K562 (cell line): ENCODE measurements around the gene ICAM1. TPM values are rescaled to one million over a fixed set of nuclear protein-coding genes. Genes with fewer than 3 reads are reported as not detected.

Experiments used
- BCOR ChIP-seq: fragments of 450-650 bp; IDR thresholded peaks from 2 replicates; pipeline ENCODE4 v1.6.1; 2016
- CCNT2 ChIP-seq: IDR thresholded peaks from 2 replicates; pipeline ENCODE4 v1.6.1; 2011; ENCODE audit warnings: borderline replicate concordance, low read depth, mild to moderate bottlenecking, moderate library complexity, mixed read lengths, low read length; ENCODE audit not compliant: insufficient read length; ENCODE audit errors: extremely low read depth
- EGR1 ChIP-seq: fragments of 450-650 bp; conservative IDR thresholded peaks from 2 replicates; pipeline ENCODE4 v1.6.1; 2017; ENCODE audit warnings: mild to moderate bottlenecking
- ESRRA ChIP-seq: fragments of 450-650 bp; IDR thresholded peaks from 2 replicates; pipeline ENCODE4 v1.6.1; 2014; ENCODE audit warnings: low read depth, mild to moderate bottlenecking, moderate library complexity, borderline replicate concordance
- HNRNPL ChIP-seq: fragments of 200-400 bp; formaldehyde crosslinking; IDR thresholded peaks from 2 replicates; pipeline ENCODE4 v1.6.1; 2017; ENCODE audit warnings: low read depth, mild to moderate bottlenecking, low read length
- IRF2 ChIP-seq: sonication (generic); formaldehyde crosslinking; IDR thresholded peaks from 2 replicates; pipeline ENCODE4 v1.8.1; 2022; ENCODE audit warnings: mild to moderate bottlenecking, missing genetic modification reagents
- MLLT1 ChIP-seq, 2 experiments: fragments of 450-650 bp; IDR thresholded peaks; 2 replicates each; pipeline ENCODE4 v1.6.1; 2016
- MTA1 ChIP-seq: fragments of 450-650 bp; IDR thresholded peaks from 2 replicates; pipeline ENCODE4 v1.6.1; 2017; ENCODE audit warnings: borderline replicate concordance
- NR4A1 ChIP-seq, 2 experiments: fragments of 250-450 bp in 1 of 2; fragments of 450-650 bp in 1 of 2; sonication (Bioruptor Pico) in 1 of 2; IDR thresholded peaks; 2 replicates each; pipeline versions ENCODE4 v1.4.0 to v1.6.1; 2016 to 2020; ENCODE audit warnings: mild to moderate bottlenecking in 2 of 2, missing compliant biosample characterization in 1 of 2, missing genetic modification characterization in 1 of 2, moderate library complexity in 1 of 2
- PTBP1 ChIP-seq: fragments of 200-400 bp; formaldehyde crosslinking; IDR thresholded peaks from 2 replicates; pipeline ENCODE4 v1.6.1; 2017; ENCODE audit warnings: low read depth, low read length
- RBFOX2 ChIP-seq: fragments of 200-400 bp; formaldehyde crosslinking; IDR thresholded peaks from 2 replicates; pipeline ENCODE4 v1.6.1; 2017; ENCODE audit warnings: low read depth, mild to moderate bottlenecking, low read length, moderate library complexity
- RCOR1 ChIP-seq, 2 experiments: IDR thresholded peaks; 2 replicates each; pipeline ENCODE4 v1.6.1; 2012; ENCODE audit warnings: low read depth in 2 of 2, low read length in 2 of 2, borderline replicate concordance in 1 of 2, improper control_type of control experiment in 1 of 2
- SRSF7 ChIP-seq: fragments of 200-400 bp; formaldehyde crosslinking; optimal IDR thresholded peaks from 2 replicates; pipeline ENCODE3; 2017; ENCODE audit warnings: mild to moderate bottlenecking, low read depth, low read length
- TBL1XR1 ChIP-seq, 2 experiments: IDR thresholded peaks; 2 replicates each; pipeline ENCODE4 v1.6.1; 2012; ENCODE audit warnings: improper control_type of control experiment in 2 of 2, low read length in 2 of 2, mild to moderate bottlenecking in 1 of 2
- YY1 ChIP-seq, 3 experiments: IDR thresholded peaks; 2 replicates each; pipeline ENCODE4 v1.6.1; 2011; ENCODE audit warnings: low read length in 2 of 3, mild to moderate bottlenecking in 2 of 3, moderate library complexity in 2 of 3, borderline replicate concordance in 1 of 3, control low read depth in 1 of 3, low read depth in 1 of 3; ENCODE audit not compliant: insufficient read depth in 3 of 3, insufficient replicate concordance in 2 of 3, control insufficient read depth in 1 of 3, insufficient read length in 1 of 3; ENCODE audit errors: extremely low read depth in 1 of 3
- ZKSCAN1 ChIP-seq: fragments of 150-350 bp; IDR thresholded peaks from 2 replicates; pipeline ENCODE4 v1.6.1; 2016; ENCODE audit warnings: low read depth, low read length
- ZNF232 ChIP-seq: sonication (generic); formaldehyde crosslinking; IDR thresholded peaks from 2 replicates; pipeline ENCODE4 v1.8.0; 2022; ENCODE audit warnings: mild to moderate bottlenecking, missing genetic modification reagents
- ZNF3 ChIP-seq: fragments of 250-450 bp; sonication (Bioruptor Pico); IDR thresholded peaks from 2 replicates; pipeline ENCODE4 v1.5.0; 2021; ENCODE audit warnings: mild to moderate bottlenecking, moderate library complexity
- polyA plus RNA-seq, 8 experiments: library from polyadenylated mRNA; depleted of rRNA in 4 of 8; stranded (reverse) in 5 of 8; unstranded in 3 of 8; fragments of >200 nt; fragmentation: Nextera tagmentation in 2 of 8; fragmentation: Illumina TruSeq in 1 of 8; extraction: Ambion mirVana in 2 of 8; extraction: Trizol in 1 of 8; gene quantifications; 2 replicates each; pipeline versions ENCODE4 v1.2.1 to v1.2.3, GENCODE V29; 2011 to 2014; ENCODE audit warnings: inconsistent platforms in 1 of 8, missing spikeins in 1 of 8
- total RNA-seq, 7 experiments: library from RNA; depleted of rRNA in 6 of 7; stranded (reverse); fragments of >200 nt in 6 of 7; fragmentation: Illumina TruSeq in 2 of 7; extraction: Trizol in 2 of 7; gene quantifications; 2 replicates each; pipeline versions ENCODE4 v1.2.1 to v1.2.3, GENCODE V29; 2011 to 2021; ENCODE audit warnings: low replicate concordance in 1 of 7
- TF ChIP-seq, protein P1 (sequence below), 2 experiments: fragments of 250-450 bp in 1 of 2; fragments of 450-650 bp in 1 of 2; sonication (Bioruptor Pico) in 1 of 2; IDR thresholded peaks; 2 replicates each; pipeline versions ENCODE4 v1.6.1 to v1.8.0; 2016 to 2021; ENCODE audit warnings: mild to moderate bottlenecking in 2 of 2, moderate library complexity in 2 of 2, missing compliant biosample characterization in 1 of 2, missing genetic modification characterization in 1 of 2
- TF ChIP-seq, protein P2 (sequence below): sonication (generic); formaldehyde crosslinking; IDR thresholded peaks from 2 replicates; pipeline ENCODE4 v1.8.0; 2022; ENCODE audit warnings: mild to moderate bottlenecking, missing genetic modification reagents

The ICAM1 gene
- total and polyA plus RNA-seq, 9 of the 15 experiments (the other 6 are each of a cell fraction or from before 2014, with no cell fraction given) = 2.3 to 24.4 (median 13.4) TPM

DNA sequence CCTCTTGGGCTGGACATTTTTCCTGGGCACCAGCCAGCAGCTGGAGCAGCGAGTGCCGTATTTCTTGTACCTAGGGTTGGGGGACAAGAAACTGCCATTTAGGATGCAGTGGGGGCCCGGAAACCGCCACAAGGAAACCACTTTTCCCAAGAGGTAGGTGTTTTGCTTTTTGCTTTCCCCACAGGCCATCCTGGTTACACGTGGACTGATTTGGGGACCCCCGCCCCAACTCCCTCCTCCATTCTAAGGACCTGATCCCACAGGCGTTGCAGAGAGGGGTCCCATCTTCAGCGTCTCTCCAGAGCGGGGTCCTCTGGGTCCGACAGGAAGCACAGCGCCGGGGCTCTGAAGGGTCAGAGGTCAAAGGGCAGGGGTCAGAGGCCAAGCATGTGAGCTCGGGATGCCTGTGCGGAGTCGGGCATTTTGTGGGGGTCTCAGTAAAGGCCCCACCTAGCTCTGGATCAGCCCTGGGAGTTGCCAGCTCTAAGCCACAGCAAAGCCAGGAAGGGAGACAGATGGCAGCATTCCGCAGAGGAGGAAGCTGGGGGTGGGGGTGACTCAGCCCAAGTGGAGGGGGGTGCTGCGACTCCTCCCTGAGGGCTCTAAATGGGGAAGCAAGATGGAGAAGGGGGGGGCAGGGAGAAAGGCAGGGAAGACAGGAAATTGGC lies 34.4 kb downstream of the ICAM1 start (continued):
- TF ChIP-seq ZNF3 (CRISPR knock-in tag) (no peak), IRF2 (CRISPR knock-in tag) (no peak), BCOR (peak; percentile 86; the same call in 1 of the 2 replicates), ZKSCAN1 (no peak), RBFOX2 (peak; percentile 49), RCOR1 (IDR thresholded peaks at IDR 0.05; ENCODE audit: borderline replicate concordance in 1 of 2, low read depth in 2 of 2, low read length in 2 of 2) (no peak; a peak in 1 of 4 replicates), NR4A1 (CRISPR knock-in tag; IDR thresholded peaks at IDR 0.05) (no peak), NR4A1 (tag; IDR thresholded peaks at IDR 0.05) (peak; percentile 73; the same call in 1 of the 2 replicates), CCNT2 (no peak), YY1 (IDR thresholded peaks at IDR 0.05; ENCODE audit: borderline replicate concordance in 1 of 3, control insufficient read depth in 1 of 3, extremely low read depth in 1 of 3, insufficient read depth in 3 of 3, insufficient read length in 1 of 3, insufficient replicate concordance in 2 of 3, low read depth in 1 of 3, low read length in 2 of 3) (peak in 1 of 3 experiments; percentile 65), MTA1 (0 out of 2 replicates have a peak, but pooled peaks have one; percentile 51), MLLT1 (IDR thresholded peaks at IDR 0.05) (peak in 1 of 2 experiments; percentile 85; a peak in 2 of 4 replicates), PTBP1 (peak; percentile 100), TBL1XR1 (IDR thresholded peaks at IDR 0.05; ENCODE audit: low read length in 2 of 2) (0 out of 4 replicates have a peak, but pooled peaks of 1 of the 2 experiments have one; percentile 19), EGR1 (peak; percentile 79), SRSF7 (no peak), HNRNPL (no peak), ESRRA (peak; percentile 54; the same call in 1 of the 2 replicates), ZNF232 (CRISPR knock-in tag) (no peak)
- TF ChIP-seq, protein P1, sequence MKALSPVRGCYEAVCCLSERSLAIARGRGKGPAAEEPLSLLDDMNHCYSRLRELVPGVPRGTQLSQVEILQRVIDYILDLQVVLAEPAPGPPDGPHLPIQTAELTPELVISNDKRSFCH (CRISPR knock-in tag; IDR thresholded peaks at IDR 0.05) = no peak
- TF ChIP-seq, protein P1 (tag; IDR thresholded peaks at IDR 0.05) = peak; percentile 33; the same call in 1 of the 2 replicates
- TF ChIP-seq, protein P2, sequence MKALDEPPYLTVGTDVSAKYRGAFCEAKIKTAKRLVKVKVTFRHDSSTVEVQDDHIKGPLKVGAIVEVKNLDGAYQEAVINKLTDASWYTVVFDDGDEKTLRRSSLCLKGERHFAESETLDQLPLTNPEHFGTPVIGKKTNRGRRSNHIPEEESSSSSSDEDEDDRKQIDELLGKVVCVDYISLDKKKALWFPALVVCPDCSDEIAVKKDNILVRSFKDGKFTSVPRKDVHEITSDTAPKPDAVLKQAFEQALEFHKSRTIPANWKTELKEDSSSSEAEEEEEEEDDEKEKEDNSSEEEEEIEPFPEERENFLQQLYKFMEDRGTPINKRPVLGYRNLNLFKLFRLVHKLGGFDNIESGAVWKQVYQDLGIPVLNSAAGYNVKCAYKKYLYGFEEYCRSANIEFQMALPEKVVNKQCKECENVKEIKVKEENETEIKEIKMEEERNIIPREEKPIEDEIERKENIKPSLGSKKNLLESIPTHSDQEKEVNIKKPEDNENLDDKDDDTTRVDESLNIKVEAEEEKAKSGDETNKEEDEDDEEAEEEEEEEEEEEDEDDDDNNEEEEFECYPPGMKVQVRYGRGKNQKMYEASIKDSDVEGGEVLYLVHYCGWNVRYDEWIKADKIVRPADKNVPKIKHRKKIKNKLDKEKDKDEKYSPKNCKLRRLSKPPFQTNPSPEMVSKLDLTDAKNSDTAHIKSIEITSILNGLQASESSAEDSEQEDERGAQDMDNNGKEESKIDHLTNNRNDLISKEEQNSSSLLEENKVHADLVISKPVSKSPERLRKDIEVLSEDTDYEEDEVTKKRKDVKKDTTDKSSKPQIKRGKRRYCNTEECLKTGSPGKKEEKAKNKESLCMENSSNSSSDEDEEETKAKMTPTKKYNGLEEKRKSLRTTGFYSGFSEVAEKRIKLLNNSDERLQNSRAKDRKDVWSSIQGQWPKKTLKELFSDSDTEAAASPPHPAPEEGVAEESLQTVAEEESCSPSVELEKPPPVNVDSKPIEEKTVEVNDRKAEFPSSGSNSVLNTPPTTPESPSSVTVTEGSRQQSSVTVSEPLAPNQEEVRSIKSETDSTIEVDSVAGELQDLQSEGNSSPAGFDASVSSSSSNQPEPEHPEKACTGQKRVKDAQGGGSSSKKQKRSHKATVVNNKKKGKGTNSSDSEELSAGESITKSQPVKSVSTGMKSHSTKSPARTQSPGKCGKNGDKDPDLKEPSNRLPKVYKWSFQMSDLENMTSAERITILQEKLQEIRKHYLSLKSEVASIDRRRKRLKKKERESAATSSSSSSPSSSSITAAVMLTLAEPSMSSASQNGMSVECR (CRISPR knock-in tag) = 0 out of 2 replicates have a peak, but pooled peaks have one; percentile 22
